ENCODE results near the gene CCNI.

DNA sequence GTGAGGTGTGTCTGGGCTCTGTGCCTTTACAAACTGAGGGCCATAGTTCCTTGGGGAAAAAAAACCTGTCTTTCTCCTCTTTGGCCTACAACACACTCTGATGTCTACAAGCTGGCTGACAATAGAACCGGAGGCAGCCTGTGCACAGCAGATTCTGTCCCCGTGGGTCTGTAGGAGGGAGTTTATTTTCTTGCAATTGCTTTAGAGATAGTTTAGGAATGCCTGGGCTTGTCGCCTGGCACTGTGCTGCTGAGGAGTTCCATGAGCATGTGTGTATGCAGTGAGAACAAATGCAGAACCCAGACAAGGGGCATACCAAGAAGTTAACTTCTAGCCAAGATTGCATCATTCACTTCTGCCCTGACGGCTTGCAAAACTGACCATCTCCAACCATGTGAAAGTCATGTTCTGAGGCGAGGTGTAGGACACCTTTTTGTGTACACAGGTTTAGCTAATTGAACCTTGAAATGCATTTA is 54.1 kb downstream of the CCNI start:
- TF ChIP-seq CTCF (IDR thresholded peaks at IDR 0.05) (no peak), POLR2A (IDR thresholded peaks at IDR 0.05) (no peak)
